Lower leg skin (tissue), 3 donors: Measurements from ENCODE around the gene EFCAB6.

Source experiments
- CTCF ChIP-seq, 3 donors: fragments of 450-650 bp; IDR thresholded peaks; one replicate each; pipeline ENCODE4 v1.5.1; 2016; ENCODE audit warnings: antibody characterized with exemption in 3 of 3, mild to moderate bottlenecking in 3 of 3, moderate library complexity in 2 of 3
- POLR2A ChIP-seq, 2 donors: fragments of 450-650 bp; IDR thresholded peaks; one replicate each; pipeline ENCODE4 v1.6.1; 2016 to 2017; ENCODE audit warnings: antibody characterized with exemption in 2 of 2, mild to moderate bottlenecking in 1 of 2, moderate library complexity in 1 of 2

DNA sequence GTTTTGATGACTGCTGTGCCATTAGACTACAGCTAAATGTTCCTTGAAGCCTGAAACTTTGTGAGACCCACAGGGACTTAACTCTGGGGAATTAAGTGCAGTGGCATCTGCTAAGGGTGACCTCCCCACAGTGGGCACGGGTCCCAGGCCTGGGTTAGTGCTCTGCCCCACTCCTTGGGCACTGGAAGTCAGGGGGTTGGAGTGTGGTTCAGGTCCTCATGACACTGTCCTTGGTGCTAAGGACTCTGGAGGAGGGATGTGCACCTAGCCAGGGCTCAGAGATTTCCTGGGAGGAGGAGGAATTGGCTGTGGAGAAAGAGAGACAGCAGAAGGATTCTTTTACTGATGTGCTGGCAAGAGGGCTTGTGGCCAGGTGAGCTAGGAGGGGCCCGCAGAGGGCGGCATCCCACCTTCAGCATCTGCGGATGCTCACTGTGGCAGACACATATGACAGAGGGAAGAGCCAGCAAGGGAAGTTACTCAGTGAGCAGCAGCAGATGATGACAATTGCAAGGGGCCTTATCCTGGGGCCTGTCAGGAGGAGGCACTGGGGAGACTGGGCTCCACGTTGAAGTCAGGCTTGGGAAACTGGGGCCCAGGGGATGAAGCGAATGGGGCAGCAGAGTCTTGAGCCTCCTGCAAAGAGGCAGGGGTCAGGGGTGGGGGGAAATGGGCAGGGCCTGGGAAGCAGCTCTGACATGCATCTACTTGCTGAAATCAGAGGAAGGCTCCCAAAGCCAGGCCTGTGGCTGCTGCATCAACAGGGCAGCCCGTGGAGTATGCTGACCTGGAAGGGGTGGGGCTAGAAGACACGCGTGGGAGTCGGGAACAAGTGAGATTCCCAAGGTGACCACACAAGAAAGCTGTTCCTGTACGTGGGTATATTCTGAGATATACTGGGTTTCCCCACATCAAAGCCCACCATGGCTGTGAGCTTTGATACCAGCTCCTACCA is 256.3 kb downstream of the EFCAB6 start:
- TF ChIP-seq CTCF (IDR thresholded peaks at IDR 0.05) (no peak), POLR2A (IDR thresholded peaks at IDR 0.05) (no peak)
